ENCODE data around the gene RNF175. TPM values are rescaled to one million over a fixed set of nuclear protein-coding genes. Genes with fewer than 3 reads are reported as not detected.
"Not testable (repeated sequence)": the region's sequence is repeated elsewhere in the genome, so short reads cannot be mapped to it uniquely, and the experiment has no call there.

The RNF175 gene
- total RNA-seq, 1 donor from 2014 or later = not detected

GRCh38 chr4:153683763-153684181 lies 76.1 kb downstream of the RNF175 start:
- Mint-ChIP-seq H3K27me3 (ENCODE audit: insufficient read depth) (peaks cover 33% of the 10 kb centered on the region), H3K4me1 (ENCODE audit: low read depth) (peaks cover 12% of the 10 kb centered on the region), H3K9me3 (peaks cover 20% of the 10 kb centered on the region)

DNA sequence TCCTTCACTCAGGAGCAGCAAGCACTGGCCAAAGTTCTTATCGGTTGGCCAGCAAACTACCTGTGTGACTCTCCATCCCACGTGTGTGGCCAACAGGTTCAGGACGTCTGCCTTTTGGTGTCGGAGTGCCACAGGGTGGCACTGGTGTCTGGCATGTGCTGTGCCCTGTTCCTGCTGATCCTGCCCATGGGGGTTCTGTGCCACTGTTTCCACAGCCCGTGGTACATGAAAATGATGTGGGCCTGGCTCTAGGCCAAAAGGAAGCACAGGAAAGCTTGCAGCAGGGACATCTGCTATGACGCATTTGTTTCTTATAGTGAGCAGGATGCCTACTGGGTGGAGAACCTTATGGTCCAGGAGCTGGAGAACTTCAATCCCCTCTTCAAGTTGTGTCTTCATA lies 80.3 kb downstream of the RNF175 start:
- Mint-ChIP-seq H3K4me1 (ENCODE audit: low read depth) (peaks cover 5% of the 10 kb centered on the region), H3K36me3 (ENCODE audit: low read depth) (no peaks in the 10 kb centered on the region), H3K27me3 (ENCODE audit: insufficient read depth) (peaks cover 33% of the 10 kb centered on the region), H3K27ac (no peak overlapping the region), H3K4me3 (no peak overlapping the region), H3K9me3 (peaks cover 23% of the 10 kb centered on the region)
- no peak for DNase-seq (ENCODE audit: low spot score)
- intact Hi-C loops (cut with micrococcal nuclease) = no loop called here

More at GRCh38 chr4:153683763-153684181, 76.1 kb downstream of the RNF175 start:
- Mint-ChIP-seq H3K36me3 (ENCODE audit: low read depth) (peaks cover 4% of the 10 kb centered on the region), H3K4me3 (peak overlapping the region; percentile 71), H3K27ac (no peak overlapping the region)
- intact Hi-C loops (cut with micrococcal nuclease) = no loop called here
- no peak for DNase-seq (ENCODE audit: low spot score)

DNA sequence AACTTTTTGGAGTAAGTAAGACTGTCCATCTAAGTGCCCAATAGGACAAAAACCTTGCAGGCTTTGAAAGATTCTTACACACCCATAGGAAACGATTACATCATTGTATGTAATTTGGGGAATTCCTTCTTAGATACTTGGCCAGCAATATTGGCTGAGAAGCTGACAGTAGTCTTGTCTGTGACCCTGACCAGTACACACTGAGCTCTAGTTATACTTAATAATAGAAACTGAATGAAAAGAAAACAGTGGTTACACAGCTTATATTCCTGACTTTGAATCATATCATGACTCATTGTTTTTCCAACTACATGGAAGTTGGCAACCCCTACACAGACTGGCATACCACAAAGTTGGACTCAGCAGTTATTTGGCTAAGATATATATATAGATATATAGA lies 82.8 kb downstream of the RNF175 start:
- Mint-ChIP-seq H3K27me3 (ENCODE audit: insufficient read depth) (peaks cover 24% of the 10 kb centered on the region), H3K4me3 (no peak overlapping the region), H3K36me3 (ENCODE audit: low read depth) (no peaks in the 10 kb centered on the region), H3K4me1 (ENCODE audit: low read depth) (no peaks in the 10 kb centered on the region), H3K27ac (no peak overlapping the region), H3K9me3 (peaks cover 23% of the 10 kb centered on the region)
- intact Hi-C loops (cut with micrococcal nuclease) = no loop called here
- no peak for DNase-seq (ENCODE audit: low spot score)

DNA sequence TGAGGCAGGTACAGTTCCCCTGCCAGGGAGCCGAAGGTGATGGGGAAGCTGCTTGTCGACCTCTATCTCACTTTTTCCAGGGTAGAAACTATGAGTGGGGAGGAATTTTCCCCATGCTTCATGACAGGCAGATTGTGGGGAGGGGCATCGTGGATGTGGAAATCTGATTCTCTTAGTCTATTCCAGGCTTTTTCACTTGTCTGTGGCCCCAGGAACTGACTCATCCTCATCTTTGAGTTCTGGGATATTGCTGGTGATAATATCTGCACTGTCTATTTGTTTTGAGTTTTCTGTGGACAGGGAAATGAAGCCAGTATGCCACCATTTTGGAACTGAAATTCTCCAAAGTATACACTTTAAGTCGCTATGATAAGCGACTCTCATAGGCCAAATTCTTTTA lies 83.3 kb downstream of the RNF175 start:
- no peak overlapping the region for H3K27ac Mint-ChIP-seq
- H3K36me3 Mint-ChIP-seq (ENCODE audit: low read depth) = no peaks in the 10 kb centered on the region
- H3K4me1 Mint-ChIP-seq (ENCODE audit: low read depth) = no peaks in the 10 kb centered on the region
- peaks cover 20% of the 10 kb centered on the region for H3K27me3 Mint-ChIP-seq (ENCODE audit: insufficient read depth)
- H3K9me3 Mint-ChIP-seq = peaks cover 23% of the 10 kb centered on the region
- DNase-seq (ENCODE audit: low spot score) = no peak
- intact Hi-C loops (cut with micrococcal nuclease) = no loop called here
- no peak overlapping the region for H3K4me3 Mint-ChIP-seq

DNA sequence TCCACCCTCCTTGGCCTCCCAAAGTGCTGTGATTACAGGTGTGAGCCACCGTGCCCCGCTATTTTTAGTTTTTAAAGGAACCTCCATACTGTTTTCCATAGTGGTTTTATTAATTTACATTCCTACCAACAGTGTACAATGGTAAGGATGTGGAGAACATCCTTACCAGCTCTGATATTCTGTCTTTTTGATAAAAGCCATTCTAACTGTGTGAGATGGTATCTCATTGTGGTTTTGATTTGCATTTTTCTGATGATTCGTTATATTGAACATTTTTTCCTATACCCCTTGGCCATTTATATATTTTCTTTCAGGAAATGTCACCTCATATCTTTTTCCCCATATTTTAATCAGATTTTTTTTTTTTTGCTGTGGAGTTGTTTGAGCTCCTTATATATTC lies 90.0 kb downstream of the RNF175 start:
- intact Hi-C loops (cut with micrococcal nuclease) = no loop called here
- peaks cover 8% of the 10 kb centered on the region for H3K9me3 Mint-ChIP-seq
- no peak overlapping the region for H3K27ac Mint-ChIP-seq

DNA sequence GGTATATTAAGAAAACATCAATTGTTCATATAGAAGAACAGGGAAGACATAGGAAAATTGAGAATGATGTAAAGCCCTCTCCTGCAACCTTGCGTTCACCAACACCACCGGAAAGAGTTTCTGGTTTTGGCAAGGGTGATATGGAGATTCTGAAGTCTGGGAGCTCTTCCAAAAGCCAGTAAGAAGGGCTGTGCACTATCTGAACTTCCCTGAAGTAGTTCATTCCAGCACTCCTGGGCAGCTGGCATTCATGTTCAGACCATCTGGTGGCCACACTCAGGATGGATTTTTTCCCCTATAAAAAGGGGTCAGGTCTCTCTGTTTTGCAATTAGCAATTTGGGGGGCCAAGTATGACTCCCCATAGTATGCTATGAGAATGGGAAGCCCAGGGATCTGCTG lies 91.2 kb downstream of the RNF175 start:
- no peaks in the 10 kb centered on the region for H3K36me3 Mint-ChIP-seq (ENCODE audit: low read depth)
- H3K27ac Mint-ChIP-seq = no peak overlapping the region
- intact Hi-C loops (cut with micrococcal nuclease) = no loop called here
- H3K4me1 Mint-ChIP-seq (ENCODE audit: low read depth) = no peaks in the 10 kb centered on the region
- no peak overlapping the region for H3K4me3 Mint-ChIP-seq
- no peak for DNase-seq (ENCODE audit: low spot score)
- H3K9me3 Mint-ChIP-seq = peaks cover 9% of the 10 kb centered on the region
- peaks cover 23% of the 10 kb centered on the region for H3K27me3 Mint-ChIP-seq (ENCODE audit: insufficient read depth)

More for the DNA sequence above, 90.0 kb downstream of the RNF175 start:
- no peak for DNase-seq (ENCODE audit: low spot score)
- Mint-ChIP-seq H3K4me3 (no peak overlapping the region), H3K36me3 (ENCODE audit: low read depth) (no peaks in the 10 kb centered on the region), H3K4me1 (ENCODE audit: low read depth) (no peaks in the 10 kb centered on the region), H3K27me3 (ENCODE audit: insufficient read depth) (peaks cover 27% of the 10 kb centered on the region)

DNA sequence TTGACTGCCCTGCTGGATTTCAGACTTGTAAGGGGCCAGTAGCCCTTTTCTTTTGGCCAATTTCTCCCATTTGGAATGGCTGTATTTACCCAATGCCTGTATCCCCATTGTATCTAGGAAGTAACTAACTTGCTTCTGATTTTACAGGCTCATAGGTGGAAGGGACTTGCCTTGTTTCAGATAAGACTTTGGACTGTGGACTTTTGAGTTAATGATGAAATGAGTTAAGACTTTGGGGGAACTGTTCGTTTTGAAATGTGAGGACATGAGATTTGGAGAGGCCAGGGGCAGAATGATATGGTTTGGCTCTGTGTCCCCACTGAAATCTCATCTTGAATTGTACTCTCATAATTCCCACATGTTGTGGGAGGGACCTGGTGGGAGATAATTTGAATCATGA lies 93.3 kb downstream of the RNF175 start:
- H3K27ac Mint-ChIP-seq; H3K36me3 Mint-ChIP-seq (ENCODE audit: low read depth); intact Hi-C loops (cut with micrococcal nuclease); DNase-seq (ENCODE audit: low spot score); H3K4me3 Mint-ChIP-seq; H3K4me1 Mint-ChIP-seq (ENCODE audit: low read depth): not testable (repeated sequence)
- Mint-ChIP-seq H3K9me3 (peaks cover 20% of the 10 kb centered on the region), H3K27me3 (ENCODE audit: insufficient read depth) (peaks cover 20% of the 10 kb centered on the region)

GRCh38 chr4:153663667-153664066 lies 96.2 kb downstream of the RNF175 start:
- H3K9me3 Mint-ChIP-seq = peaks cover 20% of the 10 kb centered on the region
- H3K4me1 Mint-ChIP-seq (ENCODE audit: low read depth) = no peaks in the 10 kb centered on the region
- peaks cover 14% of the 10 kb centered on the region for H3K27me3 Mint-ChIP-seq (ENCODE audit: insufficient read depth)
- no peak overlapping the region for H3K27ac Mint-ChIP-seq
- intact Hi-C loops (cut with micrococcal nuclease) = no loop called here
- H3K36me3 Mint-ChIP-seq (ENCODE audit: low read depth) = peaks cover 4% of the 10 kb centered on the region
- H3K4me3 Mint-ChIP-seq = no peak overlapping the region
- no peak for DNase-seq (ENCODE audit: low spot score)

GRCh38 chr4:153661908-153662307 lies 97.9 kb downstream of the RNF175 start:
- H3K4me3 Mint-ChIP-seq = no peak overlapping the region
- intact Hi-C loops (cut with micrococcal nuclease) = no loop called here

DNA sequence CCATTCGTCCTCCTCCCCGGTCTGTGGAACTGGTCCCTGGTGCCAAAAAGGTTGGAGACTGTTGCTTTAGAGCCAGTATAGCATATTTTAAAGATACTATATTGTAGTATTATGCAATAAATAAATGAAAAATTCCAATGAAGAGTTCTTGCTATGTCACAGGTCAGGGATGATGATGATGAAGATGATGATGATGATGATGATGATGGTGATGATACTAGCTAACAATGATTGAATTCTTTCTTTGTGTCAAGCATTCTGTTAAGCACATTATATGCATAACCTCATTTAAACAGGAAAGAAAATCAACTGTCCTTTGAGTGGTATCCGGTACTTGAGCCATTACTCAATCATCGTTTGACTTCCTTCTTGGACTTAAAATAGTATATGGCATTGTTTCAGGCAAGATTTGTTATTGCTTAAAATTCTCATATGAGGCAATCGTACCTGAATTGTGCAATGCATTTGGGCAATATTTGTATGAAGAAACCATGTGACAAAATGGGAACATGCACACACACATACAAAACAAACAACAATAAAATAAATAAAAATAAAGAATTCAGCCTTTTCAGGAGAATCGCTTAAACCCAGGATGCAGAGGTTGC lies 98.5 kb downstream of the RNF175 start:
- peaks cover 4% of the 10 kb centered on the region for H3K36me3 Mint-ChIP-seq (ENCODE audit: low read depth)
- no peak for DNase-seq (ENCODE audit: low spot score)
- intact Hi-C loops (cut with micrococcal nuclease) = no loop called here
- H3K4me1 Mint-ChIP-seq (ENCODE audit: low read depth) = no peaks in the 10 kb centered on the region
- peaks cover 20% of the 10 kb centered on the region for H3K9me3 Mint-ChIP-seq
- no peak overlapping the region for H3K4me3 Mint-ChIP-seq
- peaks cover 8% of the 10 kb centered on the region for H3K27me3 Mint-ChIP-seq (ENCODE audit: insufficient read depth)
- H3K27ac Mint-ChIP-seq = no peak overlapping the region

More at GRCh38 chr4:153661908-153662307, 97.9 kb downstream of the RNF175 start:
- Mint-ChIP-seq H3K27me3 (ENCODE audit: insufficient read depth) (peaks cover 9% of the 10 kb centered on the region), H3K9me3 (peaks cover 20% of the 10 kb centered on the region), H3K27ac (no peak overlapping the region), H3K36me3 (ENCODE audit: low read depth) (peaks cover 4% of the 10 kb centered on the region), H3K4me1 (ENCODE audit: low read depth) (no peaks in the 10 kb centered on the region)
- no peak for DNase-seq (ENCODE audit: low spot score)

Other genes with a start within 250 kb of the RNF175 start
- gene TLR2, start 75.7 kb downstream of the RNF175 start, total RNA-seq = 0.49 and 1.0 TPM in 2 replicates
- not detected in 2 replicates for gene SFRP2, start 29.1 kb upstream of the RNF175 start, total RNA-seq